HFFc6 (cell line): ENCODE data around the gene LENG8. TPM values are rescaled to one million over a fixed set of nuclear protein-coding genes. Genes with fewer than 3 reads are reported as not detected.

ENCODE experiments used
- DNase-seq: peaks from one replicate; pipeline ENCODE4 v3.0.0-alpha.2; 2018
- H3K27ac Mint-ChIP-seq: 2 replicates; pipeline ENCODE4 v1.8.0; 2020; ENCODE audit warnings: mild to moderate bottlenecking, mixed read lengths
- H3K27me3 Mint-ChIP-seq: 2 replicates; pipeline ENCODE4 v1.8.0; 2021; ENCODE audit warnings: mild to moderate bottlenecking, moderate library complexity, mixed read lengths; ENCODE audit not compliant: insufficient read depth
- H3K36me3 Mint-ChIP-seq: 2 replicates; pipeline ENCODE4 v1.8.0; 2021; ENCODE audit warnings: low read depth, mixed read lengths
- H3K4me1 Mint-ChIP-seq: 2 replicates; pipeline ENCODE4 v1.8.0; 2020; ENCODE audit warnings: low read depth, mixed read lengths
- H3K4me3 Mint-ChIP-seq: 2 replicates; pipeline ENCODE4 v1.8.0; 2020; ENCODE audit warnings: mild to moderate bottlenecking, moderate library complexity, mixed read lengths
- H3K9me3 Mint-ChIP-seq: 2 replicates; pipeline ENCODE4 v1.8.0; 2020; ENCODE audit warnings: mild to moderate bottlenecking, mixed read lengths
- CTCF ChIP-seq: fragments of 200-600 bp; sonication (generic); IDR thresholded peaks from 2 replicates; pipeline ENCODE4 v1.5.0; 2021; ENCODE audit warnings: antibody characterized with exemption, mild to moderate bottlenecking
- total RNA-seq, 6 experiments: library from RNA; stranded (reverse); fragmentation: NEBNext Ultra II Directional; extraction: Animal tissue kit (Norgen Biotek cat#: 25700); gene quantifications; 2 replicates in 1 of 6; 3 replicates in 5 of 6; pipeline ENCODE4 v1.2.3, GENCODE V29; 2021

Gene LENG8
- total RNA-seq, 6 experiments from 2014 or later = 70.7 to 76.5 (median 74.0) TPM

- Mint-ChIP-seq H3K4me1 (no peaks in the 10 kb centered on the region; the same call in 1 of the 2 replicates), H3K9me3 (no peaks in the 10 kb centered on the region), H3K27ac (no peak overlapping the region), H3K4me3 (no peak overlapping the region), H3K36me3 (no peaks in the 10 kb centered on the region), H3K27me3 (peaks cover 9% of the 10 kb centered on the region)
- no peak for TF ChIP-seq CTCF
- no peak for DNase-seq
Measured at GRCh38 chr19:54436031-54436523, 12.9 kb upstream of the LENG8 start.

- H3K27ac Mint-ChIP-seq = no peak overlapping the region
- H3K27me3 Mint-ChIP-seq = peaks cover 4% of the 10 kb centered on the region
- DNase-seq = no peak
- H3K9me3 Mint-ChIP-seq = no peaks in the 10 kb centered on the region
- TF ChIP-seq CTCF = no peak
- no peaks in the 10 kb centered on the region for H3K36me3 Mint-ChIP-seq
- H3K4me3 Mint-ChIP-seq = no peak overlapping the region
- H3K4me1 Mint-ChIP-seq = no peaks in the 10 kb centered on the region; the same call in 1 of the 2 replicates
Measured at GRCh38 chr19:54436628-54437252, 12.3 kb upstream of the LENG8 start.

GRCh38 chr19:54439174-54439851, 9.7 kb upstream of the LENG8 start:
- no peak for DNase-seq
- Mint-ChIP-seq H3K36me3 (peaks cover 11% of the 10 kb centered on the region), H3K4me1 (no peaks in the 10 kb centered on the region; the same call in 1 of the 2 replicates), H3K27ac (no peak overlapping the region), H3K4me3 (no peak overlapping the region), H3K27me3 (peaks cover 3% of the 10 kb centered on the region), H3K9me3 (no peaks in the 10 kb centered on the region)
- TF ChIP-seq CTCF = peak; percentile 66

GRCh38 chr19:54440641-54441040, 8.4 kb upstream of the LENG8 start:
- Mint-ChIP-seq H3K4me3 (no peak overlapping the region), H3K9me3 (no peaks in the 10 kb centered on the region), H3K27ac (no peak overlapping the region), H3K36me3 (peaks cover 16% of the 10 kb centered on the region), H3K4me1 (no peaks in the 10 kb centered on the region), H3K27me3 (peaks cover 1% of the 10 kb centered on the region)
- no peak for DNase-seq
- no peak for TF ChIP-seq CTCF

GRCh38 chr19:54444737-54445136, 4.3 kb upstream of the LENG8 start:
- peaks cover 3% of the 10 kb centered on the region for H3K27me3 Mint-ChIP-seq
- no peaks in the 10 kb centered on the region for H3K9me3 Mint-ChIP-seq
- peaks cover 24% of the 10 kb centered on the region for H3K36me3 Mint-ChIP-seq
- TF ChIP-seq CTCF = no peak
- H3K27ac Mint-ChIP-seq = no peak overlapping the region
- no peak overlapping the region for H3K4me3 Mint-ChIP-seq
- H3K4me1 Mint-ChIP-seq = peaks cover 13% of the 10 kb centered on the region
- no peak for DNase-seq
